GM12878 (cell line): Measurements from ENCODE around the gene ODC1. TPM values are rescaled to one million over a fixed set of nuclear protein-coding genes. Genes with fewer than 3 reads are reported as not detected.

Experiments used
- ATF7 ChIP-seq: fragments of 450-650 bp; IDR thresholded peaks from 2 replicates; pipeline ENCODE4 v1.6.1; 2016; ENCODE audit warnings: low read depth, mild to moderate bottlenecking
- CHD4 ChIP-seq: fragments of 200-600 bp; sonication (generic); IDR thresholded peaks from 2 replicates; pipeline ENCODE4 v1.6.1; 2016; ENCODE audit warnings: mild to moderate bottlenecking
- NBN ChIP-seq: fragments of 450-650 bp; IDR thresholded peaks from 2 replicates; pipeline ENCODE4 v1.6.1; 2016
- RFX5 ChIP-seq: IDR thresholded peaks from 2 replicates; pipeline ENCODE4 v1.6.1; 2011; ENCODE audit warnings: low read depth, low read length, improper control_type of control experiment
- SMC3 ChIP-seq: IDR thresholded peaks from 2 replicates; pipeline ENCODE4 v1.6.1; 2011; ENCODE audit warnings: low read length, improper control_type of control experiment, borderline replicate concordance
- STAT1 ChIP-seq: fragments of 450-650 bp; conservative IDR thresholded peaks from 2 replicates; pipeline ENCODE4 v1.6.1; 2014; ENCODE audit warnings: antibody characterized with exemption, mild to moderate bottlenecking
- ZNF207 ChIP-seq: fragments of 450-650 bp; IDR thresholded peaks from 2 replicates; pipeline ENCODE4 v1.6.1; 2014; ENCODE audit warnings: antibody characterized with exemption, mild to moderate bottlenecking, borderline replicate concordance
- polyA plus RNA-seq, 11 experiments: library from polyadenylated mRNA; depleted of rRNA in 4 of 11; unstranded in 6 of 11; stranded (reverse) in 5 of 11; fragments of >200 nt; fragmentation: Nextera tagmentation in 4 of 11; fragmentation: Illumina TruSeq in 1 of 11; extraction: Ambion mirVana in 4 of 11; extraction: Trizol in 1 of 11; gene quantifications; 1 replicate in 1 of 11; 2 replicates in 10 of 11; pipeline versions ENCODE4 v1.2.1 to v1.2.3, GENCODE V29; 2011 to 2016; ENCODE audit warnings: inconsistent platforms in 2 of 11, missing spikeins in 2 of 11, low read depth in 1 of 11
- total RNA-seq, 4 experiments: library from RNA; depleted of rRNA in 3 of 4; stranded (reverse); fragments of >200 nt in 3 of 4; fragmentation: Illumina TruSeq in 1 of 4; extraction: Trizol in 1 of 4; gene quantifications; 2 replicates each; pipeline versions ENCODE4 v1.2.1 to v1.2.3, GENCODE V29; 2013 to 2021
- TF ChIP-seq, protein P1 (sequence below): fragments of 450-650 bp; IDR thresholded peaks from 2 replicates; pipeline ENCODE4 v1.6.1; 2016; ENCODE audit warnings: mild to moderate bottlenecking, moderate library complexity, borderline replicate concordance
- TF ChIP-seq, protein P2 (sequence below): fragments of 450-650 bp; IDR thresholded peaks from 2 replicates; pipeline ENCODE4 v1.6.1; 2017; ENCODE audit warnings: borderline replicate concordance

The ODC1 gene
- total and polyA plus RNA-seq, 10 of the 15 experiments (the other 5 are each of a cell fraction or from before 2014, with no cell fraction given), result 68.5 to 441 (median 340) TPM

DNA sequence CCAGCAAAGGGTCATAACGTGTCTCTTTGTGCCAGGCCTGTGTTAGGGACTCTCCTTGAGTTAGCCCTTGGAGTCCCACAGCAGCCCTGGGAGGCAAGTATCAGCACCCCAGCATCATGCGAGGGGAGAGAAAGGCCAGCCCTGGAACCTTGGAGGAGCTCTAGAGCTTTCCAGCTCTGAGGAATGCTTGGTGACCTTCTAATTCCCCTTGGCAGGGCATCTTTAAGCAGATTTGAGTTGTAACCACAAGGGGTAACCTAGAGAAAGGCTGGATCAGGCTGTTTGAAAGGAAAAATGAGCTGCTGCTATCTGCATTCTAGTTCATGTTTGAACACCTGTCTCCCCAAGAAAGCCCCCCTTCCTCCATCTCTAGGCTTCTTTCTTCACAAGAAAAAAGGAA, 23.8 kb upstream of the ODC1 start (continued):
- TF ChIP-seq, protein P1, sequence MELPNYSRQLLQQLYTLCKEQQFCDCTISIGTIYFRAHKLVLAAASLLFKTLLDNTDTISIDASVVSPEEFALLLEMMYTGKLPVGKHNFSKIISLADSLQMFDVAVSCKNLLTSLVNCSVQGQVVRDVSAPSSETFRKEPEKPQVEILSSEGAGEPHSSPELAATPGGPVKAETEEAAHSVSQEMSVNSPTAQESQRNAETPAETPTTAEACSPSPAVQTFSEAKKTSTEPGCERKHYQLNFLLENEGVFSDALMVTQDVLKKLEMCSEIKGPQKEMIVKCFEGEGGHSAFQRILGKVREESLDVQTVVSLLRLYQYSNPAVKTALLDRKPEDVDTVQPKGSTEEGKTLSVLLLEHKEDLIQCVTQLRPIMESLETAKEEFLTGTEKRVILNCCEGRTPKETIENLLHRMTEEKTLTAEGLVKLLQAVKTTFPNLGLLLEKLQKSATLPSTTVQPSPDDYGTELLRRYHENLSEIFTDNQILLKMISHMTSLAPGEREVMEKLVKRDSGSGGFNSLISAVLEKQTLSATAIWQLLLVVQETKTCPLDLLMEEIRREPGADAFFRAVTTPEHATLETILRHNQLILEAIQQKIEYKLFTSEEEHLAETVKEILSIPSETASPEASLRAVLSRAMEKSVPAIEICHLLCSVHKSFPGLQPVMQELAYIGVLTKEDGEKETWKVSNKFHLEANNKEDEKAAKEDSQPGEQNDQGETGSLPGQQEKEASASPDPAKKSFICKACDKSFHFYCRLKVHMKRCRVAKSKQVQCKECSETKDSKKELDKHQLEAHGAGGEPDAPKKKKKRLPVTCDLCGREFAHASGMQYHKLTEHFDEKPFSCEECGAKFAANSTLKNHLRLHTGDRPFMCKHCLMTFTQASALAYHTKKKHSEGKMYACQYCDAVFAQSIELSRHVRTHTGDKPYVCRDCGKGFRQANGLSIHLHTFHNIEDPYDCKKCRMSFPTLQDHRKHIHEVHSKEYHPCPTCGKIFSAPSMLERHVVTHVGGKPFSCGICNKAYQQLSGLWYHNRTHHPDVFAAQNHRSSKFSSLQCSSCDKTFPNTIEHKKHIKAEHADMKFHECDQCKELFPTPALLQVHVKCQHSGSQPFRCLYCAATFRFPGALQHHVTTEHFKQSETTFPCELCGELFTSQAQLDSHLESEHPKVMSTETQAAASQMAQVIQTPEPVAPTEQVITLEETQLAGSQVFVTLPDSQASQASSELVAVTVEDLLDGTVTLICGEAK, result no peak
- TF ChIP-seq ATF7, result no peak
- no peak for TF ChIP-seq CHD4
- TF ChIP-seq, protein P2, sequence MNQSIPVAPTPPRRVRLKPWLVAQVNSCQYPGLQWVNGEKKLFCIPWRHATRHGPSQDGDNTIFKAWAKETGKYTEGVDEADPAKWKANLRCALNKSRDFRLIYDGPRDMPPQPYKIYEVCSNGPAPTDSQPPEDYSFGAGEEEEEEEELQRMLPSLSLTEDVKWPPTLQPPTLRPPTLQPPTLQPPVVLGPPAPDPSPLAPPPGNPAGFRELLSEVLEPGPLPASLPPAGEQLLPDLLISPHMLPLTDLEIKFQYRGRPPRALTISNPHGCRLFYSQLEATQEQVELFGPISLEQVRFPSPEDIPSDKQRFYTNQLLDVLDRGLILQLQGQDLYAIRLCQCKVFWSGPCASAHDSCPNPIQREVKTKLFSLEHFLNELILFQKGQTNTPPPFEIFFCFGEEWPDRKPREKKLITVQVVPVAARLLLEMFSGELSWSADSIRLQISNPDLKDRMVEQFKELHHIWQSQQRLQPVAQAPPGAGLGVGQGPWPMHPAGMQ, result no peak
- TF ChIP-seq NBN, result no peak
- no peak for TF ChIP-seq ZNF207
- no peak for TF ChIP-seq RFX5
- no peak for TF ChIP-seq SMC3
- TF ChIP-seq STAT1, result no peak
- TF ChIP-seq, all 136 proteins: peak for 0
